Upper lobe of left lung (tissue), 4 donors: Measurements from ENCODE around the gene R3HDM4.

Experiments
- EP300 ChIP-seq, 4 donors: sonication (generic); formaldehyde crosslinking; IDR thresholded peaks; one replicate each; pipeline ENCODE4 v1.5.1; 2017; ENCODE audit warnings: antibody characterized with exemption in 4 of 4, control low read depth in 2 of 4
- POLR2A ChIP-seq, 4 donors: fragments of 450-650 bp; IDR thresholded peaks; one replicate each; pipeline ENCODE4 v1.5.1; 2016 to 2017; ENCODE audit warnings: antibody characterized with exemption in 4 of 4, mild to moderate bottlenecking in 2 of 4
- POLR2AphosphoS5 ChIP-seq, 2 donors: sonication (generic); formaldehyde crosslinking; IDR thresholded peaks; one replicate each; pipeline ENCODE4 v1.5.1; 2017; ENCODE audit warnings: antibody characterized with exemption in 2 of 2
- TF ChIP-seq, protein P1 (sequence below), 6 experiments: fragments of 450-650 bp in 4 of 6; fragments of 200-600 bp in 2 of 6; sonication (generic) in 2 of 6; IDR thresholded peaks; one replicate each; pipeline ENCODE4 v1.5.1; 2016 to 2019; ENCODE audit warnings: antibody characterized with exemption in 6 of 6

DNA sequence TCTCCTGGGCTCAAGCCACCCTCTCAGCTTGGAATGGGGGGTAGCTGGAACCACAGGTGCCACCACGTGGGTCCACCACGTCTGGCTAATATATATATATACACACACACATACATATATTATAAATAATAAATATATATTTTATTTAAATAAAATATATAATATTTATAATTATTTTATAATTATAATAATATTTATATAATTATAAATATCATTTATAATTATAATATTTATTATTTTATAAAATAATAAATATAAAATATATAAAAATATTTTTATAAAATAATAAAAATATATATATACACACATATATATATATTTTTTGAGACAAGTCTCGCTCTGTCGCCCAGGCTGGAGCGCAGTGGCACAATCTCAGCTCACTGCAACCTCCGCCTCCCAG, 58.5 kb downstream of the R3HDM4 start:
- TF ChIP-seq POLR2A (IDR thresholded peaks at IDR 0.05), result no peak
- TF ChIP-seq, protein P1, sequence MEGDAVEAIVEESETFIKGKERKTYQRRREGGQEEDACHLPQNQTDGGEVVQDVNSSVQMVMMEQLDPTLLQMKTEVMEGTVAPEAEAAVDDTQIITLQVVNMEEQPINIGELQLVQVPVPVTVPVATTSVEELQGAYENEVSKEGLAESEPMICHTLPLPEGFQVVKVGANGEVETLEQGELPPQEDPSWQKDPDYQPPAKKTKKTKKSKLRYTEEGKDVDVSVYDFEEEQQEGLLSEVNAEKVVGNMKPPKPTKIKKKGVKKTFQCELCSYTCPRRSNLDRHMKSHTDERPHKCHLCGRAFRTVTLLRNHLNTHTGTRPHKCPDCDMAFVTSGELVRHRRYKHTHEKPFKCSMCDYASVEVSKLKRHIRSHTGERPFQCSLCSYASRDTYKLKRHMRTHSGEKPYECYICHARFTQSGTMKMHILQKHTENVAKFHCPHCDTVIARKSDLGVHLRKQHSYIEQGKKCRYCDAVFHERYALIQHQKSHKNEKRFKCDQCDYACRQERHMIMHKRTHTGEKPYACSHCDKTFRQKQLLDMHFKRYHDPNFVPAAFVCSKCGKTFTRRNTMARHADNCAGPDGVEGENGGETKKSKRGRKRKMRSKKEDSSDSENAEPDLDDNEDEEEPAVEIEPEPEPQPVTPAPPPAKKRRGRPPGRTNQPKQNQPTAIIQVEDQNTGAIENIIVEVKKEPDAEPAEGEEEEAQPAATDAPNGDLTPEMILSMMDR (IDR thresholded peaks at IDR 0.05), result no peak
- no peak for TF ChIP-seq EP300 (IDR thresholded peaks at IDR 0.05)
- no peak for TF ChIP-seq POLR2AphosphoS5 (IDR thresholded peaks at IDR 0.05)
